ENCODE data around the gene RNF225.
"Not testable (repeated sequence)": the region's sequence is repeated elsewhere in the genome, so short reads cannot be mapped to it uniquely, and the experiment has no call there.

The RNF225 gene

DNA sequence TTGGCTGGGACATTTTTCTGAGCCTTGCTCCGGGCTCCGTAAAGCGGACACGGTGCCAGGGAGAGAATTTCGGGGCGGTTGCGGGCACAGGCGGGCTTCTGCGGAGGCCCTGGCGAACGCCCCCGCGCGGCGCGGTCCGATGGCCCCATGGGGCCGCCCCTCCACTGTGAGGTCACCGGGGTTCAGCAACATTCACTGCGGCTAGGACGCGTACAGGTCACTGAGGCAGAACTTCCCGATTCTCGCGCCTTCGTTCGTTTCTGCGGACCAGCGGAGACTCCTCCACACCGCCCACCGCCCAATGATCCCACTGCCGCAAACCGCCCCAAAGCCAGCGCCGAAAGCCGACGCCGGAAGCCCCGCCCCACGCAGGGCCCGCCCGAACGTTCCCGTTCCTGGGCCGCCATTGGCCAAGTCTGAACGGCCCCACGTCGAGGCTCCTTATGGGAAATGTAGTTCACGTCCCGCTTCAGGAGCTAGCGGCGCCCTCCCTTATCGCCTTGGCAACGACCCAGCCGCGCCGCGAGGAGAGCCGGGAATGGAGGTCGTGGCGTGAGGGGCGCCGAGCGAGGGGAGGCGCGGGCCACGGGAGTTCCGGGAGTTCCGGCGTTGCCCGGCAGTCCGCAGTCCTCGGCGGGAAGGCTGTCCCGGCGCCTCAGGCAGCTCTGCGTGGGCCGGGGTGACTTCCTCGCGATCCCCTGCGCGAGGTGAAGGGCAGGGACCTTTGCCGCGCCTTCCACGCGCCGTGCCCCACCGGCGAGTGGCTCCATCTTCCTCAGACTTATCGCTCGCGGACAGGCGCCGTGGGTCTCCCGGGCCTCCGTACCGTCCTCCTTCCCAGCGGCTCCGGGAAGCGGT, 12.9 kb downstream of the RNF225 start, which contains the start of gene ZNF584:
TSS of gene ZNF584 (plus strand) at position 498 of the 858 bp plus-strand sequence. CDS start 499 bp downstream, outside the sequence.
- peak; percentile 76 for DNase-seq (ENCODE audit: low read depth, low spot score)

DNA sequence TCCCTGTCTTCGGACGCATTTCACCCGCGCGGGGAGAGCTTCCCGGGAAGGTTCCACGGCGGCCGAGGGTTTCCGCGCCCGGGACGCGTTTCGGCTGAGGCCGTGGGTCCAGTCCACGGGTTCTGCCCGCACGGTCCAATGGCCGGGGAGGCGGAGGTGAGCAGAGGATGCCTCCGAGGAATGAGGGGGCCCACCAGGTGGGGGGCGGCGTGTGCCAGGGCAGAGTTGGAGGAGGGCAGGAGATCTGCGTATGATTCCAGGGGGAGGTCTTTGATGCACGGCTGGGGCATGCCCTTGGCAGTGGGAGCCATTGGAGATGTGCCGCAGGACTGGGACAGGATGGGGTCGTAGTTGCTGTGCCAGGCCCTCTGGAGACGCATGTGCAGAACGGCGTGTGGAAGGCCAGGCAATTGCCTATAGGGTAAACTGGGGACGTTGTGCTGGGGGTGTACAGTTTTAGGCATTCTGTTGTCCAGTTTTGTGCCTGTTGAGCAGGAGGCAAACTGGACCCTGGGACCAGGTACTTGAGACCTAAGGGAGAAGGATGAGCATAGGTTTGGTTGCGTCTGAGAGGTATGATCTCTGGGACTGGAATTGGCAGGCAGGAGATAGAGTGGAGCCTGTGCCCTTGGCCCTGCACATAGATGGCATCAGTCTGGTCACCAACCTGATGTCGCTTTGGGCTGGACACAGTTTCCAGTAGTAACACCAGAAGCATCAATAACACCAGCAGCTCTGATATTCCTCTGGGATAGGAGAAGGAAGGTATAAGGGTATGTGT, 13.7 kb downstream of the RNF225 start:
- DNase-seq (ENCODE audit: low read depth, low spot score) = no peak

DNA sequence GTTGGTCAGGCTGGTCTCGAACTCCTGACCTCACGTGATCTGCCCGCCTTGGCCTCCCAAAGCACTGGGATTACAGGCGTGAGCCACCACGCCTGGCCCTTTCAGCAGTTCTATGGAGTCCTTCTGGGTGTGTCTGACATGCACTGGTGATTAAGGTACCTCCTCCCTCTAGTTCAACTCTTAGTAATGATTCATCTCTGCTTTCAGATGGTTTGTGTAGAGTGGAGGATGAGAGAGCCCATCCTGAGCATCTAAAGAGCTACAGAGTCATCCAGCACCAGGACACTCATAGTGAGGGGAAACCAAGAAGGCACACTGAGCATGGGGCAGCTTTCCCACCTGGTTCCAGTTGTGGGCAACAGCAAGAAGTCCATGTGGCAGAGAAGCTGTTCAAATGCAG, 21.1 kb downstream of the RNF225 start:
- no peak for DNase-seq (ENCODE audit: low read depth, low spot score)

DNA sequence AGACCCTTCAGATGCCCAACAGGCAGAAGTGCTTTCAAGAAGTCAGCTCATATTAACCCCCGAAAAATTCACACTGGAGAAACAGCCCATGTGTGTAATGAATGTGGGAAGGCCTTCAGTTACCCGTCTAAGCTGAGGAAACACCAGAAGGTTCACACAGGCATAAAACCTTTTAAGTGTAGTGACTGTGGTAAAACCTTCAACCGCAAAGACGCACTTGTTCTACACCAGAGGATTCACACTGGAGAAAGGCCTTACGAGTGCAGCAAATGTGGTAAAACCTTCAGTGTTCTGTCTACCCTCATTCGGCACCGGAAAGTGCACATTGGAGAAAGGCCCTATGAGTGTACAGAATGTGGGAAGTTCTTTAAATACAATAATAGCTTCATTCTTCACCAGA, 21.6 kb downstream of the RNF225 start:
- DNase-seq (ENCODE audit: low read depth, low spot score) = no peak

DNA sequence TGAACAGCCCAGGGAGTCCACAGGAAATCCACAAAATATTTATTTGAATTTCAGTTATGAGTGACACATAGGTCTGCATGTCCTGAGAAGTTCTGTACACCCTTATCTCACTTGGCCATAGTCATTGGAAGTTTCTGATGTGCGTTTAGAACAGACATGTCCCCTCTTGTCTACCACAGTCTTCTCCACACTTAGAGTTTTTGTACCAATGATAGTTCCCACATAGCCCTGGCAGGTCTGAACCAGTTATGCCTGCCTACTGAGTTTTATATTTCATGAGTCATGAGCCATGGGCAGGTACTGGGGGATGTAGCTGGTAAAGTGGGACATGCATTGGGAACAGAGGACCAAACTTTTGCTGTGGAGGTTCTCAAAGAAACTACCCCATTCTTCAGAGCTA, 33.2 kb downstream of the RNF225 start:
- DNase-seq (ENCODE audit: low read depth, low spot score) = no peak

DNA sequence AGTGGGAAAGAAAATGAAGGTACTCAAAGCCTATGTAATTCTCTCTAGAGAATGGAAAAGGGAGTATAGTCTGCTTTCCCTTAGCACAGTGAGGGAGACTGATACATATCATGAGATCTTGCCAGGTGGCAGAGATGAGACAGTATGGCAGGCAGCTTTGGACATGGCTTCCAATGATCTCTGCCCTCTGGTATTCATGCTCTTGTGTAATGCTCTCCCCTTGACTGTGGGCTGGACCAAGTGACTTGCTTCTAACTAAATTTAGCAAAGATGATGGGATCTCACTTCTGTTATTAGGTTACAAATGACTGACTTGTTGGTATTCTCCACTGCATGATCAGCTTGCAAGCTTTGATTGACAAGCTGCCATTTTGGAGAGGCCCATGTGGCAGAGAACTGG, 34.3 kb downstream of the RNF225 start:
- no peak for DNase-seq (ENCODE audit: low read depth, low spot score)

DNA sequence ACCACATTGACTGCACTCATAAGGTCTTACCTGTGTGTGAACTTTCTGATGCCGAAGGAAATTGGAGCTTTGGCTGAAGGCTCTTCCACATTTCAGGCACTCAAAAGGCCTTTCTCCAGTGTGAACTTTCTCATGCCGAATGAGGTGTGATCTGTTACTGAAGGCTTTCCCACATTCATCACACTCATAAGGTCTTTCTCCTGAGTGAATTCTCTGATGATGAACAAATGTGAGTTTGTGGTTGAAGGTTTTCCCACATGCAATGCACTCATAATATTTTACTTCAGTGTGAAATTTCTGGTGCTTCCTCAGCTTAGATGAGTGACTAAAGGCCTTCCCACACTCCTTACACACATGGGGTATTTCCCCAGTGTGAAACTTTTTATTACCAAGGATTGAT, 38.8 kb downstream of the RNF225 start:
- DNase-seq (ENCODE audit: low read depth, low spot score) = no peak

DNA sequence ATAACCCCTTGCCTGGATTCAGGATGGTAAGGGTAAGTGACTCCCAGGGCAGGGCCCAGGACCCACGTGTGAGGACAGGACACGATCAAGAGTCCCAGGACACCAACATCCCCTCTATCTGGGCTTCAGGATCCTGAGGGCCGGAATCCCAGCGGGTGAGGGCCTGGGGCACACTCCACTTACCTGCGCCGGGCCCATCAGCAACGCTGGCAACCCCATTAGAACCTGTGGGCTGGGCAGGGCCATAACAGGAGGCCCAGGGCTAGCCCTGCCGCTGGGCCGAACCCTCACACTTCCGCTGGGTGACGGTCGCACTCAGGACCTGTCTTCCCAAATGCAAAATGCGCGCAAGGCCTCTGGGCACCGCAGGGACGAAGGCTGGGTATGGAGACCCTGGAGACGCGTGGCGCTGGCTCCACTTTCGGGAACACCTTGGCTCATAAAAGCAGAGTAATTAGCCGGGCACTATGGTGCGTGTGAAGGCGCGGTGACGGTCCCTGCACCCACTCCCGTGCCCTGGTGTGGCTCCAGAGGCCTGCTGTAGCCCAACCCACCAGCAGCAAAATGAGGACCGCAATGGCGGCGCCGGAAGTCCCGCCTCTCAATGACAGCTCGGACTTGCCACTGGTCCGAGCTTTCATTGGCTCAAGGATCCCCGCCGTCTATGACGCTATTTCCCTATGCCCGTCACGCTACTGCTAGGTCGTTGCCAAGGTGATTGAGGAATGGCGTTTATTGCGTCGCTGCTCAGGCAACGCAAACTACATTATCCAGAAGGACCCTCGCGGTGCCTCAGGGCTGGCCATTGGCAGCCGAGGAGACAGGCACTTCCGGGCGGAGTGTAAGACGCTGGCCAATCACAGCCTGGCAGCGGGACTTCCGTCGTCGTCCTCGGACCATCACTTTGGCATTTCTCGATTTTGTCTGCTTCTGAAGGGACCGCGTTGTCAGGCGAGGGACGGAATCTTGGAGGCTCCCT, 44.4 kb downstream of the RNF225 start, which contains the start of gene ZNF132:
TSS of gene ZNF132 (minus strand) at position 578 of the 979 bp plus-strand sequence. CDS start at position 246, 332 bp downstream.
- DNase-seq (ENCODE audit: low read depth, low spot score) = peak; percentile 100

DNA sequence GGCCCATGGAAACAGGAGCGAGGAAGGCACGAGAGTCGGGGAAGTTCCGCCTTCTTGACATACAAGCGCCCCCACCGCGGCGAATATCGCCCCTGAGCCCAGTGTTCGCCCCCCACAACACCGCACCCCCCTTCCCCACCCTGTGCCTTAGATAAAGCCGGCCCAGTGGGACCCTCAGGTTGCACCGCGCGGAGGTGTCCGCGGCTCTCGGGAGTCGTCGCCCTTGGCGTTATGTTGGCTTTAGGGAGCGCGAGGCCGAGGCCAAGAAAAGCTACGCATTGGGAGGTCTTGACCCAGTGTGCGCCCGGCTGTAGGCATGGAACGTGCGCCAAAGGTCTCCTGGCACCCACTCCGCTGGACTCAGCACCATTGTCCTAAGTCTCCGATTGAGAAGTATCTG, 45.1 kb downstream of the RNF225 start:
- DNase-seq (ENCODE audit: low read depth, low spot score) = no peak

DNA sequence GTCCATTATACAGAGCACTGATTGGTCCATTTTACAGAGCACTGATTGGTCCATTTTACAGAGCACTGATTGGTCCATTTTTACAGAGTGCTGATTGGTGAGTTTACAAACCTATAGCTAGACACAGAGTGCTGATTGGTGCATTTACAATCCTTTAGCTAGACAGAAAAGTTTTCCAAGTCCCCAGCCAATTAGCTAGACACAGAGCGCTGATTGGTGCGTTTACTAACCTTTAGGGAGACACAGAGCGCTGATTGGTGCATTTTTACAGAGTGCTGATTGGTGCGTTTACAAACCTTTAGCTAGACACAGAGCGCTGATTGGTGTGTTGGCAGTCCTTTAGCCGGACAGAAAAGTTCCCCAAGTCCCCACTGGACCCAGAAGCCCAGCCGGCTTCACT, 47.5 kb downstream of the RNF225 start:
- DNase-seq (ENCODE audit: low read depth, low spot score) = not testable (repeated sequence)
